Muscle layer of colon (tissue), 2 donors: ENCODE data around the gene SUSD4.
"Not testable (repeated sequence)": the region's sequence is repeated elsewhere in the genome, so short reads cannot be mapped to it uniquely, and the experiment has no call there.

Source experiments
- H3K27ac ChIP-seq: one replicate; pipeline ENCODE4 v1.7.0; 2013; ENCODE audit warnings: low read depth, mild to moderate bottlenecking, low read length, moderate library complexity
- H3K27me3 ChIP-seq, 2 donors: one replicate each; pipeline ENCODE4 v1.7.0; 2013; ENCODE audit warnings: low read length in 2 of 2, mild to moderate bottlenecking in 2 of 2; ENCODE audit not compliant: insufficient read depth in 2 of 2, control insufficient read depth in 1 of 2
- H3K36me3 ChIP-seq: one replicate; pipeline ENCODE4 v1.7.0; 2013; ENCODE audit warnings: mild to moderate bottlenecking, low read length; ENCODE audit not compliant: insufficient read depth
- H3K4me1 ChIP-seq: one replicate; pipeline ENCODE4 v1.7.0; 2013; ENCODE audit warnings: mild to moderate bottlenecking, low read length; ENCODE audit not compliant: insufficient read depth
- H3K4me3 ChIP-seq, 2 donors: one replicate each; pipeline ENCODE4 v1.7.0; 2013; ENCODE audit warnings: low read length in 2 of 2, low read depth in 1 of 2, mild to moderate bottlenecking in 1 of 2, moderate library complexity in 1 of 2
- H3K9ac ChIP-seq: one replicate; pipeline ENCODE4 v1.7.0; 2013; ENCODE audit warnings: low read length
- H3K9me3 ChIP-seq: one replicate; pipeline ENCODE4 v1.7.0; 2013; ENCODE audit warnings: mild to moderate bottlenecking, low read length
- donor health status: abdominal sarcoma.
- donor health status: Adenocarcinoma of cecum.

The SUSD4 gene

DNA sequence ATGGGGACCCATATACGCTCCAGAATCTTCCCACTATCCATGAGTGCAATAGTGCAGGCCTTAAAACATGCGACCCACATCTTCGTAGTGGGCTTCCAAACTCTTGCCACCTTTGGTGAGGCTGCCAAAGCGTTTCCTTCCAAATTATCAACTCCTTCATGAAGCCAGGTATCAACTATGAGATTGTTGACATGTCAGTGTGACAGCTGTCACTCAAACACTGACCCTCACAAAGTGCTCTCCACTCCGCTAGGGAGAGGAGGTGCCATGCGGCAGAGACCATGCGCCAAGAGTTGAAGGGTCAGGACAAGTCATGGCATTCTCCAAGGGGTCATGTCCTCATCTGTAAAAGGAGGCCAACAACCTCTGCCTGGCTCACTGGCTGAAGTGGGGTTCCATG, 103.3 kb downstream of the SUSD4 start:
- Histone ChIP-seq H3K27ac (no peak overlapping the region), H3K4me3 (no peak overlapping the region), H3K27me3 (no peaks in the 10 kb centered on the region), H3K4me1 (no peaks in the 10 kb centered on the region), H3K9ac (no peak overlapping the region), H3K36me3 (no peaks in the 10 kb centered on the region), H3K9me3 (no peaks in the 10 kb centered on the region)

DNA sequence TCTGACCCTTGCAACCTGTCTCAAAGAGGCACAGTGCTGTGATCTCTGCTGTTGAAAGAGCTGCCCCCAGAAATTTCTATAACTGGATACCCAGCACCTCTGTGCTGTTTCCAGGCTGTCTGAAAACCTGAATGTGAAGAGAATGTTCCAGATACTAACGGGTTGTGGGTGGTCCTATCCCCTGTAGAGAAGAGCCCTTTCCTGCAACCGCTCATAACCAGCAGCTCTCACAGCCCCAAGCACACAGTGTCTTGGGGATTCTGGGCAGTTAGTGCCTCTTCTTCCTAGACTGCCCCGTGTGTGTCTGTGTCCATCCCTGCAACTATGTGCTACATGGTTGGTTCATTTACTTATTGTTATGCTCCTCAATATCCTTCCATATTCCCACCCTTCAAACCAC, 104.5 kb downstream of the SUSD4 start:
- no peak overlapping the region for H3K27ac ChIP-seq
- H3K36me3 ChIP-seq, result no peaks in the 10 kb centered on the region
- H3K4me1 ChIP-seq, result no peaks in the 10 kb centered on the region
- H3K27me3 ChIP-seq, result no peaks in the 10 kb centered on the region
- H3K9me3 ChIP-seq, result no peaks in the 10 kb centered on the region
- no peak overlapping the region for H3K4me3 ChIP-seq
- no peak overlapping the region for H3K9ac ChIP-seq

DNA sequence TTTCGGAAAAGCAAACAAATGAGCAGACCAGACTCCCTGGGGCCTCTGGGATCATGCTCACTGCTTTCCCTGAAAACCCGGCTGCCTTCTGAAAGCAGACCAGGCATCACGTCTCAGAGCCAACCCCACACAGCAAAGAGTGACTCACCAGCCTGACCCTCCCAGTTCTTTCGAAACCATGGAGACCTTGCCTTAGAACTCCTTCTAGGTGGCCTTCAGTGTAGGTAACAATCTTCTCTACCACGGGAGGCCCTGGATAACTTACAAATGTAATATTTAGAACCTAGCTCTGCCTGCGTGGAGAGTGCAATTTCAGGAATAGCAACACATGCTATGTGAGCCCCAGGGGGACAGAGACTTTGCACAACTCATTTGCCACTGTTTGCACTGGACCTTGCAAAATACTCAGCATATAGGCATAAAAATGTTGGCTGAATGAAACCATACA, 105.2 kb downstream of the SUSD4 start:
- Histone ChIP-seq H3K4me3 (no peak overlapping the region), H3K27me3 (no peaks in the 10 kb centered on the region), H3K27ac (no peak overlapping the region), H3K9ac (no peak overlapping the region), H3K4me1 (no peaks in the 10 kb centered on the region), H3K9me3 (no peaks in the 10 kb centered on the region), H3K36me3 (no peaks in the 10 kb centered on the region)

DNA sequence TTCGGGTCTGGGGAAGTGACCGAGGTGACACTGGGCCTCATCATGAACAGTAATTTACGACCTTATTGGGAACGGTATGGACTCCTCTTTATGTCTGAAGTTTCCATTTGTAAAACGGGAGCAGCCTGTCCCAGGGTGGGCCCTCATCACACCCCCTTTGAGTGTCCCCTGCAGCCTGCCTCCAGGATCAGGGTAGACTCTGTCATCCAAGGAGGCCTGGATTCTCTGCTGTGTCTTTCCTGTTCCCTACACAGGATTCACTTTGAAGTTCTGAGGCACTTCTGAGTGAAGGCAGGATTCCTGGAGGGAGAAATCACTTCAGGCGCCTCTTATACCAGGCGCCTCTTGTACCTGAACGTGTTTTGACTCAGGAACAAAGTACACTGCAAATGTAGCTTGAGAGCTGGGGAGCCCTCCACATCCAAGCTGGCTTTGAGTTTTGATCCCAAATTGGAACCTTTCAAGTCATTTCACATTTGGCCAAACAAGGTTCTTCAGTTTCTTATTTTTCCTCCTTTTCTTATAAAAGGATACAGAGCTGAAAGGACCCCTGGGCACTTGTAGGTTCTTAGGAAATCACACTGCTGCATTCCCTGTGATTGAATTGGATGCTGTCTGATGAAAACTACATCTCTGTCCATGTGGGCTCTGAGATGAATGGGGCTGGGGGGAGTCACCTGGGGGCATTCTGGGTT, 106.0 kb downstream of the SUSD4 start:
- H3K9me3 ChIP-seq, result no peaks in the 10 kb centered on the region
- no peaks in the 10 kb centered on the region for H3K4me1 ChIP-seq
- no peak overlapping the region for H3K4me3 ChIP-seq
- no peaks in the 10 kb centered on the region for H3K27me3 ChIP-seq
- no peaks in the 10 kb centered on the region for H3K36me3 ChIP-seq
- H3K27ac ChIP-seq, result no peak overlapping the region
- H3K9ac ChIP-seq, result no peak overlapping the region

DNA sequence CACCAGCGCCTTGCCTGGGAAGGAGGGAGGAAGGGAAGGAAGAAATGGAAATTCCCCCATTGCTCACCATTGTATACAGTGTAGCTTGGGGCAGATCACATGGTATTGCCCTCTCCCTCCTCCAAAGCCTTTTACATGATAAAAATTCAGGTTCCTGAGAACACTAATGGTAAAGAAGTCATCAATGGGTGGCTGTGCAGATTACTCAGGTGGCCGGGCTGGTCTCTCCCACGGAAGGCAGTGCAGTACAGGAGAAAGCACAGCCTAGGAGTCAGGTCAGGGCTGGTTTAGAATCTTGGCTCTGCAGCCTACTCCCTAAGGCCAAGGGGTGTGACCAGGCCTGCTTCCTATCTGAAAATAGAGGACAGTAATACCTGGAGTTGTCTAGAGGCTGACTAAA, 107.9 kb downstream of the SUSD4 start:
- H3K4me1 ChIP-seq, result no peaks in the 10 kb centered on the region
- H3K4me3 ChIP-seq, result no peak overlapping the region
- H3K27me3 ChIP-seq, result no peaks in the 10 kb centered on the region
- H3K9me3 ChIP-seq, result no peaks in the 10 kb centered on the region
- H3K27ac ChIP-seq, result no peak overlapping the region
- H3K9ac ChIP-seq, result no peak overlapping the region
- H3K36me3 ChIP-seq, result no peaks in the 10 kb centered on the region

DNA sequence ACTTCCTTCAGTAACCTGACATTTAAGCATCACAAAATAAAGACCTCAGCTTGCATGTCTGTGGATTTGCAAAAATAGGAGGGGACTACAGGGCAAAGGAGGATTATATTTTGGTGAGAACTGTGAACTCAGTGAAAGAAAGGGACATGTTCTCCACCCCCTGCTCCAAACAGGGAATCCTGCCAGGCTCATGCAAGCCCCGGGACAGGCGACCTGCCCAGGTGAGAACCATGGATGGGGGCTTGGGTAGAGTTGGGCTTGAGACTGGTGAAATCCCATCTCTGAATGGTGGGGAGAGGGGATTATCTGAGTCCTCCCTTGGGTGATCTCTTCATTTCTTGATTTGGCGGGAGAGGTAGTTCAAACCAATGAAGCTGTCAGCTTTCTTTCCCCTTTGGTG, 110.1 kb downstream of the SUSD4 start:
- Histone ChIP-seq H3K27me3 (no peaks in the 10 kb centered on the region), H3K4me3 (no peak overlapping the region), H3K4me1 (no peaks in the 10 kb centered on the region), H3K9me3 (no peaks in the 10 kb centered on the region), H3K9ac (no peak overlapping the region), H3K27ac (no peak overlapping the region), H3K36me3 (no peaks in the 10 kb centered on the region)

DNA sequence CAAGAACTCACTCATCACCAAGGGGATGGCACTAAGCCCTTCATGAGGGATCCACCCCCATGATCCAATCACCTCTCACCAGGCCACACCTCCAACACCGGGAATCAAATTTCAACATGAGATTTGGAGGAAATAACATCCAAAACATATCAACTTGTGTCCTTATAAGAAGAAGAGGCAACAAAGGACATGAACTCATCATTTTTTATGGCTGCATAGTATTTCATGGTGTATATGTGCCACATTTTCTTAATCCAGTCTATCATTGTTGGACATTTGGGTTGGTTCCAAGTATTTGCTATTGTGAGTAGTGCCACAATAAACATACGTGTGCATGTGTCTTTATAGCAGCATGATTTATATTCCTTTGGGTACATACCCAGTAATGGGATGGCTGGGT, 112.6 kb downstream of the SUSD4 start:
- H3K27ac ChIP-seq, H3K36me3 ChIP-seq, H3K27me3 ChIP-seq, H3K4me1 ChIP-seq, H3K4me3 ChIP-seq, H3K9me3 ChIP-seq, H3K9ac ChIP-seq: not testable (repeated sequence)

DNA sequence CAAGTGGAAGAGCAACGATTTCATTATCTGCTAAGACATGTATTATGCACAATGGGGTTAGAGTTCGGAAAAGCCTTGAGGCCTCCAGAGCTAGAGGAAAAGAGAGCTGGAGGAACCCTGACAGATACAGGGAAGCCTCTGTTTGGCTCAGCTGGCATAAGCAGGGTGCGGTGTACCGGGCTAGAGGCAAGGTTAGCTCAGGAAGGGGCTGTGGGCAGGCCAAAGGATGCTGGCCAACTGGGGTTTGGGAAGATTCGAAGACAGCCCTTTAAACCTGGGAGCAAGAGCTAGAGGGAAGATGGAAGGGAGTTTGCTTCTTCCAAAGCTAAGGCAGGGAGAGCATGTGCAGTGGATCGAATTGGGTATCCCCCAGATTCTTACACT, 113.4 kb downstream of the SUSD4 start:
- H3K4me3 ChIP-seq, result no peak overlapping the region
- H3K9ac ChIP-seq, result no peak overlapping the region
- no peak overlapping the region for H3K27ac ChIP-seq
- H3K36me3 ChIP-seq, result no peaks in the 10 kb centered on the region
- no peaks in the 10 kb centered on the region for H3K9me3 ChIP-seq
- no peaks in the 10 kb centered on the region for H3K27me3 ChIP-seq
- no peaks in the 10 kb centered on the region for H3K4me1 ChIP-seq

DNA sequence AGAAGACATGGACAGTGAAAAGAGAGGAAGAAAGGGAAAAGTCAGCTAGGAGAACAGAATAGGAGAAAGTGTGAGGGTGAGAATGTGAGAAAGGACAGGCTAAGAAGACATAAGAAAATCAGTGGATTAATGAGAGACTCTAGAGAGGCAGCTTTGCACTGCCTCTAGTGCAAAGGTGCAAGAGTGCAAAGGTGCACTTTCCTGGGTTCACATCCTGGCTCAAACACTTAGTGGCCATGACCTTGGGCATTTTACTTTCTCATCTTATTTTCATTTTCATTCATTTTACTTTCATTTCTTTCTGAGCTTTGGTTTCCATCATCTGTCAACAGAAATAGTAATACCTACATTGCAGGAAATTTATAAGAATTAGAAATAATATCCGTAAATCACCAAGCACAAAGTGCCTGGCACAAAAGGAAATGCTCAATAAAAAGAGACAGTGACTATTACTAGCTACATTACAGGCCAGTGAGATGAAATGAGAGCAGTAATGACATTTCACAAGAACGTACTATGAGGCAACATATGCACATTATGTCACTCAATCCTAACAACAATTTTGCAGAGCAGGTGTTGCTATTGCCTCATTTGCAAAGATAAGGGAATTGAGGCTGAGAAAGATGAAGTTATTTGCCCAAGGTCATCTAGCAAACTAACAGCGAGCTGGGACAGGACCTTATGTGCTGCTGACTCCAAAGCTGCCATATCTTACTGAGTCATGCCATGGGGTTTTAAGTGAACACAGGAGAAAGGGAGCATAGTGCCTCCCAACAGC, 113.9 kb downstream of the SUSD4 start:
- H3K27me3 ChIP-seq, result no peaks in the 10 kb centered on the region
- H3K36me3 ChIP-seq, result no peaks in the 10 kb centered on the region
- no peak overlapping the region for H3K27ac ChIP-seq
- H3K9me3 ChIP-seq, result no peaks in the 10 kb centered on the region
- no peak overlapping the region for H3K4me3 ChIP-seq
- H3K4me1 ChIP-seq, result no peaks in the 10 kb centered on the region
- no peak overlapping the region for H3K9ac ChIP-seq

DNA sequence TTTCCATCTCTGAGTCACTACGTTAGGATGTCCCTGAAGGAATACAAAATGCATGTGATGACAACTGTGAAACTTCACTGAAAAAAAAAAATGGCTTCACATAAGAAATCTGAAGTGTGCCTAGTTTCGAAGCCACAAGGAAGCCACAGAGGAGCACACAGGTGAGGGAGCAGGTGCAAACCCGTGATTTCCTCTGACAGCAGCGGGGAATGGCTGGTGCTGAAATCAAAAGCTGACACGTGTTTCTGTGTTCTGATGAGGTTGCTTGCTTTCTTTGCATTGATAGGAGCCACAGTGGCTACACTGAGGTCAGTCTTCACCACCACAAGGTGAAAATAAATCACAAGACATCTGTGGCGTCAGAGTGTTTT, 115.2 kb downstream of the SUSD4 start:
- Histone ChIP-seq H3K9me3 (no peaks in the 10 kb centered on the region), H3K9ac (no peak overlapping the region), H3K27ac (no peak overlapping the region), H3K36me3 (no peaks in the 10 kb centered on the region), H3K4me3 (no peak overlapping the region), H3K4me1 (no peaks in the 10 kb centered on the region), H3K27me3 (no peaks in the 10 kb centered on the region)

DNA sequence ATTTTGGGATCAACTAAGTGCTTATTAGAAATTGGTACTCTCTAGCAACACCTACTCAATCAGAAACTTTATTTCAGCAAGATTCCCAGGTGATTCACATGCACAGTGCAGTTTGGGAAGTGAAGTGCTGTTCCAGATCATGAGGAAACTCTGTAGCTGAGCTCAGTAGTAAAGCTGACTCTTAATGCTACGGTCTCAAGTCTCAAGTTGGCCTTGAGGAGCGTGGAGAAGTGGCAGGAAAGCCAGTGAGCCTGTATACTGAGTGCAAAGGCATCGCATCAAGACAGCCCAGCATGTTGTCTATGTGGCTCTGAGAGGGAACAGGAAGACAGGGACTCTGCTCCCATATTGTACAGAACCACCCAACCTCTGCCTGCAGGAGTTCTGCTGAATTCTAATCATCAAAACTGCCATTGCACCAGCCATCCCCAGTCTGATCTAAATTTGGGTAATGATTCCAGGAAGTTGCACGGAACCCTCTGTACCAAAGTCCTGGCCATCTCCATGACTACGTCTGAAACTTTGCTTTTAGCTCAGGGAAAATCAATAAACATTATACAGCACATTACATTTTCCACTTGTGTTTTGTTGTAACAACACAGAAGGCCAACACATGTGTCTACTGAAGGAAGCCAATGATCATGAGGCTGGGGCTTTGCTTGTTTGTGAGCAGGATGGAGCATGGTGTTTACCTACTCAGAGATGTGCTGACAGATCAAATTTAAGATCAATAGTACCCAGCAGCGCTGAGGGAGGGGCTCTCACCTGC, 115.8 kb downstream of the SUSD4 start:
- no peak overlapping the region for H3K9ac ChIP-seq
- no peak overlapping the region for H3K4me3 ChIP-seq
- no peaks in the 10 kb centered on the region for H3K4me1 ChIP-seq
- no peaks in the 10 kb centered on the region for H3K36me3 ChIP-seq
- H3K9me3 ChIP-seq, result no peaks in the 10 kb centered on the region
- H3K27ac ChIP-seq, result no peak overlapping the region
- H3K27me3 ChIP-seq, result no peaks in the 10 kb centered on the region
